Natural killer cell (primary cell): ENCODE results near the gene FBXL19. TPM values are rescaled to one million over a fixed set of nuclear protein-coding genes. Genes with fewer than 3 reads are reported as not detected.

Experiments used
- ATAC-seq, 3 donors: fragments of 150-1000 bp in 2 of 3; fragments of 200-7000 bp in 1 of 3; cut with Tn5 transposase; 1 replicate in 1 of 3; 2 replicates in 2 of 3; pipeline ENCODE4 v1.10.0; 2021; ENCODE audit warnings: mild to moderate bottlenecking in 2 of 3, moderate library complexity in 2 of 3
- DNase-seq, 2 donors: peaks; one replicate each; pipeline versions ENCODE4 v3.0.0 to v3.0.0-alpha.2; 2013 to 2021; ENCODE audit warnings: mixed read lengths in 1 of 2
- H3K27ac ChIP-seq: one replicate; pipeline ENCODE4 v1.5.1; 2013; ENCODE audit warnings: mild to moderate bottlenecking, low read length
- H3K27me3 ChIP-seq: one replicate; pipeline ENCODE4 v1.6.1; 2013; ENCODE audit warnings: low read length; ENCODE audit not compliant: control insufficient read depth, insufficient read depth
- H3K36me3 ChIP-seq: one replicate; pipeline ENCODE4 v1.6.1; 2013; ENCODE audit warnings: low read length; ENCODE audit not compliant: control insufficient read depth, insufficient read depth
- H3K4me1 ChIP-seq: one replicate; pipeline ENCODE4 v1.6.1; 2013; ENCODE audit warnings: low read length; ENCODE audit not compliant: control insufficient read depth, insufficient read depth
- H3K4me3 ChIP-seq: one replicate; pipeline ENCODE4 v1.5.1; 2013; ENCODE audit warnings: low read length
- H3K9me3 ChIP-seq: one replicate; pipeline ENCODE4 v1.6.1; 2013; ENCODE audit warnings: low read length; ENCODE audit not compliant: control insufficient read depth, insufficient read depth
- H3K27ac Mint-ChIP-seq, 2 donors: one replicate each; pipeline ENCODE4 v1.8.0; 2022; ENCODE audit warnings: mild to moderate bottlenecking in 2 of 2, mixed read lengths in 2 of 2, moderate library complexity in 1 of 2
- H3K27me3 Mint-ChIP-seq, 2 donors: one replicate each; pipeline ENCODE4 v1.8.0; 2022; ENCODE audit warnings: low read depth in 2 of 2, mixed read lengths in 2 of 2
- H3K36me3 Mint-ChIP-seq: one replicate; pipeline ENCODE4 v1.8.0; 2022; ENCODE audit warnings: mixed read lengths
- H3K4me1 Mint-ChIP-seq, 2 donors: one replicate each; pipeline ENCODE4 v1.8.0; 2022; ENCODE audit warnings: mixed read lengths in 2 of 2
- H3K4me3 Mint-ChIP-seq: one replicate; pipeline ENCODE4 v1.8.0; 2022; ENCODE audit warnings: mild to moderate bottlenecking, moderate library complexity, mixed read lengths
- H3K9me3 Mint-ChIP-seq, 2 donors: one replicate each; pipeline ENCODE4 v1.8.0; 2022; ENCODE audit warnings: mixed read lengths in 2 of 2
- WGBS: methylation state at CpG from one replicate; pipeline ENCODE4 v1.1.7; 2013; ENCODE audit warnings: missing lambda C conversion rate; ENCODE audit not compliant: insufficient coverage; 5-methylcytosine and 5-hydroxymethylcytosine counted together
- intact Hi-C: fragments of 100-400 bp; cut with micrococcal nuclease; formaldehyde crosslinking; loops from one replicate; pipeline ENCODE4 v1.14.2; 2022
- total RNA-seq, 4 donors: library from RNA; stranded (reverse); fragments of 120-200 nt in 1 of 4; gene quantifications; one replicate each; pipeline versions ENCODE4 v1.2.3 to v1.2.4, GENCODE V29; 2013 to 2022
- TF ChIP-seq, protein P1 (sequence below): fragments of 200-600 bp; IDR thresholded peaks from one replicate; pipeline ENCODE4 v1.8.0; 2022; ENCODE audit warnings: antibody characterized with exemption

The FBXL19 gene
- total RNA-seq, 3 donors from 2014 or later (not counting 1 experiment from before 2014, with no cell fraction given): 10.1 to 13.3 (median 12.4) TPM

DNA sequence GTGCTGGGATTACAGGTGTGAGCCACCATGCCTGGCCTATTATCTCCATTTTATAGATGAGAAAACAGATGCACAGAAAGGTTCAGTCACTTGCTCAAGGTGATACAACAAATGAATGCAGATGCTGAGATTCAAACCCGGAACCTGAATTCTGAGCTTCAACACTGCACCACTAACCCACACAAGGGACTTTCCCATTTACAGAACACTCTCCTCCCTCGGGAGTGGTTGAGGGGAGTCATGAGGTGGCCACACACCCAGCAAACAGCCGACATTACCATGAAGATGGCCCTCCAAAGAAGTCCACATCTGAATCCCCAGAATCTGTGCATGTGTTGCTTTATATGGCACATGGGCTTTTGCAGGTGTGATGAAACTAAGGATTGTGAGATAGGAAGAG, 38.6 kb upstream of the FBXL19 start:
- H3K4me3 ChIP-seq: no peak overlapping the region
- no peak for ATAC-seq
- no peak overlapping the region for H3K27ac Mint-ChIP-seq
- TF ChIP-seq, protein P1, sequence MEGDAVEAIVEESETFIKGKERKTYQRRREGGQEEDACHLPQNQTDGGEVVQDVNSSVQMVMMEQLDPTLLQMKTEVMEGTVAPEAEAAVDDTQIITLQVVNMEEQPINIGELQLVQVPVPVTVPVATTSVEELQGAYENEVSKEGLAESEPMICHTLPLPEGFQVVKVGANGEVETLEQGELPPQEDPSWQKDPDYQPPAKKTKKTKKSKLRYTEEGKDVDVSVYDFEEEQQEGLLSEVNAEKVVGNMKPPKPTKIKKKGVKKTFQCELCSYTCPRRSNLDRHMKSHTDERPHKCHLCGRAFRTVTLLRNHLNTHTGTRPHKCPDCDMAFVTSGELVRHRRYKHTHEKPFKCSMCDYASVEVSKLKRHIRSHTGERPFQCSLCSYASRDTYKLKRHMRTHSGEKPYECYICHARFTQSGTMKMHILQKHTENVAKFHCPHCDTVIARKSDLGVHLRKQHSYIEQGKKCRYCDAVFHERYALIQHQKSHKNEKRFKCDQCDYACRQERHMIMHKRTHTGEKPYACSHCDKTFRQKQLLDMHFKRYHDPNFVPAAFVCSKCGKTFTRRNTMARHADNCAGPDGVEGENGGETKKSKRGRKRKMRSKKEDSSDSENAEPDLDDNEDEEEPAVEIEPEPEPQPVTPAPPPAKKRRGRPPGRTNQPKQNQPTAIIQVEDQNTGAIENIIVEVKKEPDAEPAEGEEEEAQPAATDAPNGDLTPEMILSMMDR: no peak
- H3K27me3 Mint-ChIP-seq: no peaks in the 10 kb centered on the region
- H3K4me1 Mint-ChIP-seq: peaks cover 18 to 31% of the 10 kb centered on the region in 2 donors
- peaks cover 4% of the 10 kb centered on the region for H3K4me1 ChIP-seq
- no peaks in the 10 kb centered on the region for H3K9me3 Mint-ChIP-seq
- H3K36me3 Mint-ChIP-seq: no peaks in the 10 kb centered on the region
- intact Hi-C loops: no loop called here
- peak in 1 of 2 donors; percentile 21 for DNase-seq
- H3K27me3 ChIP-seq: no peaks in the 10 kb centered on the region
- no peak overlapping the region for H3K4me3 Mint-ChIP-seq
- H3K27ac ChIP-seq: no peak overlapping the region
- peaks cover 29% of the 10 kb centered on the region for H3K36me3 ChIP-seq
- 70% methylated on average over 2 of the region's 3 CpGs for WGBS
- no peaks in the 10 kb centered on the region for H3K9me3 ChIP-seq

GRCh38 chr16:30885196-30885595, 38.2 kb upstream of the FBXL19 start:
- Mint-ChIP-seq H3K9me3 (no peaks in the 10 kb centered on the region), H3K27me3 (no peaks in the 10 kb centered on the region), H3K36me3 (no peaks in the 10 kb centered on the region), H3K4me3 (no peak overlapping the region), H3K4me1 (peaks cover 18 to 31% of the 10 kb centered on the region in 2 donors), H3K27ac (no peak overlapping the region)
- H3K4me1 ChIP-seq: peaks cover 4% of the 10 kb centered on the region
- peaks cover 29% of the 10 kb centered on the region for H3K36me3 ChIP-seq
- H3K27me3 ChIP-seq: no peaks in the 10 kb centered on the region
- no peak overlapping the region for H3K27ac ChIP-seq
- no peak overlapping the region for H3K4me3 ChIP-seq
- intact Hi-C loops: no loop called here
- WGBS: 94% methylated on average over 9 of the region's 9 CpGs
- TF ChIP-seq, protein P1: no peak
- DNase-seq: no peak
- ATAC-seq: no peak
- H3K9me3 ChIP-seq: no peaks in the 10 kb centered on the region

GRCh38 chr16:30886145-30886544, 37.2 kb upstream of the FBXL19 start:
- Histone ChIP-seq H3K36me3 (peaks cover 29% of the 10 kb centered on the region), H3K27ac (no peak overlapping the region), H3K9me3 (no peaks in the 10 kb centered on the region), H3K4me1 (peaks cover 4% of the 10 kb centered on the region), H3K4me3 (no peak overlapping the region), H3K27me3 (no peaks in the 10 kb centered on the region)
- H3K4me3 Mint-ChIP-seq: no peak overlapping the region
- peaks cover 18 to 31% of the 10 kb centered on the region in 2 donors for H3K4me1 Mint-ChIP-seq
- no peak for DNase-seq
- ATAC-seq: no peak
- TF ChIP-seq, protein P1: no peak
- intact Hi-C loops: no loop called here
- H3K9me3 Mint-ChIP-seq: no peaks in the 10 kb centered on the region
- H3K27ac Mint-ChIP-seq: peak overlapping the region in 1 of 2 donors; percentile 47
- WGBS: 94% methylated on average over 1 of the region's 1 CpG
- no peaks in the 10 kb centered on the region for H3K27me3 Mint-ChIP-seq
- no peaks in the 10 kb centered on the region for H3K36me3 Mint-ChIP-seq

- Mint-ChIP-seq H3K4me1 (peaks cover 10 to 26% of the 10 kb centered on the region in 2 donors), H3K27ac (no peak overlapping the region), H3K36me3 (no peaks in the 10 kb centered on the region), H3K27me3 (no peaks in the 10 kb centered on the region), H3K9me3 (no peaks in the 10 kb centered on the region), H3K4me3 (no peak overlapping the region)
- ATAC-seq (no peak), DNase-seq (no peak)
- H3K27me3 ChIP-seq: no peaks in the 10 kb centered on the region
- TF ChIP-seq, protein P1: no peak
- no peak overlapping the region for H3K4me3 ChIP-seq
- H3K4me1 ChIP-seq: peaks cover 10% of the 10 kb centered on the region
- H3K27ac ChIP-seq: no peak overlapping the region
- no peaks in the 10 kb centered on the region for H3K9me3 ChIP-seq
- peaks cover 28% of the 10 kb centered on the region for H3K36me3 ChIP-seq
- 93% methylated on average over 9 of the region's 9 CpGs for WGBS
- intact Hi-C loops: no loop called here
These were observed 35.4 kb upstream of the FBXL19 start for GRCh38 chr16:30887927-30888326.
